HepG2 (cell line): ENCODE results near the gene KRT16. TPM values are rescaled to one million over a fixed set of nuclear protein-coding genes. Genes with fewer than 3 reads are reported as not detected.

Experiments used
- ATAC-seq: fragments of 200-7000 bp; cut with Tn5 transposase; 3 replicates; pipeline ENCODE4 v1.9.1; 2020; ENCODE audit warnings: mild to moderate bottlenecking, moderate library complexity
- BruUV-seq: library from RNA; stranded (reverse); fragments of 400-500 nt; replicated peaks from 2 replicates; lab custom pipeline; 2021; lab: Mats Ljungman, UMichigan
- CTCF ChIA-PET: fragments of 300-600 bp; formaldehyde crosslinking; extraction: SDS; loops from one replicate; lab custom pipeline; 2021; ENCODE audit warnings: low total read pairs, inconsistent platforms, low intra/inter-chr PET ratio; lab: Yijun Ruan, JAX
- POLR2A ChIA-PET: fragments of 350-600 bp; sonication (Branson Sonifier 250); formaldehyde crosslinking; loops from one replicate; lab custom pipeline; 2020; ENCODE audit warnings: antibody characterized with exemption, inconsistent platforms; lab: Yijun Ruan, JAX
- DNase-seq: peaks from one replicate; pipeline ENCODE4 v3.0.0-alpha.2; 2015; ENCODE audit warnings: low spot score
- FAIRE-seq: peaks from 3 replicates; lab custom pipeline; 2011; peaks lifted over from hg19 to GRCh38; lab: Jason Lieb, UNC
- H2AFZ ChIP-seq: one replicate; pipeline ENCODE4 v1.6.1; 2011; ENCODE audit warnings: low read length, inconsistent platforms
- H3K27ac ChIP-seq: fragments of 300-600 bp; 3 replicates; pipeline ENCODE4 v1.8.0; 2011; ENCODE audit warnings: mixed run types, mild to moderate bottlenecking, mixed read lengths, low read length, inconsistent platforms; ENCODE audit not compliant: insufficient read depth; ENCODE audit errors: extremely low read length
- H3K27me3 ChIP-seq, 2 experiments: fragments of 200-600 bp in 1 of 2; 2 replicates in 1 of 2; 3 replicates in 1 of 2; pipeline versions ENCODE4 v1.6.0 to v1.8.0; 2011; ENCODE audit warnings: low read length in 2 of 2, mild to moderate bottlenecking in 2 of 2, moderate library complexity in 2 of 2, inconsistent platforms in 1 of 2; ENCODE audit not compliant: insufficient read depth in 2 of 2, control insufficient read depth in 1 of 2
- H3K36me3 ChIP-seq, 2 experiments: fragments of 200-600 bp in 1 of 2; replicated peaks in 1 of 2; 2 replicates in 1 of 2; 3 replicates in 1 of 2; pipeline versions ENCODE4 v1.5.1 to v1.8.0; 2011; ENCODE audit warnings: low read length in 2 of 2, inconsistent platforms in 1 of 2; ENCODE audit not compliant: insufficient read depth in 2 of 2, control insufficient read depth in 1 of 2
- H3K4me1 ChIP-seq: 2 replicates; pipeline ENCODE4 v1.5.1; 2012; ENCODE audit warnings: low read length, inconsistent platforms; ENCODE audit not compliant: insufficient read depth
- H3K4me2 ChIP-seq: 2 replicates; pipeline ENCODE4 v1.6.0; 2011; ENCODE audit warnings: low read depth, low read length, inconsistent platforms
- H3K4me3 ChIP-seq, 3 experiments: fragments of 200-600 bp in 1 of 3; sonication (generic), shearing (Covaris generic) in 1 of 3; replicated peaks in 1 of 3; 2 replicates each; pipeline ENCODE4 v1.5.1; 2011 to 2016; ENCODE audit warnings: low read length in 3 of 3, inconsistent platforms in 2 of 3, low read depth in 2 of 3, mild to moderate bottlenecking in 2 of 3, control low read depth in 1 of 3, mixed read lengths in 1 of 3; ENCODE audit not compliant: insufficient read depth in 1 of 3
- H3K79me2 ChIP-seq: one replicate; pipeline ENCODE4 v1.6.1; 2011; ENCODE audit warnings: low read length, inconsistent platforms; ENCODE audit not compliant: insufficient read depth
- H3K9ac ChIP-seq: 2 replicates; pipeline ENCODE4 v1.6.0; 2011; ENCODE audit warnings: mild to moderate bottlenecking, low read depth, low read length, inconsistent platforms; ENCODE audit not compliant: insufficient read depth
- H3K9me3 ChIP-seq: 2 replicates; pipeline ENCODE4 v1.5.1; 2012; ENCODE audit warnings: mild to moderate bottlenecking, low read length
- H4K20me1 ChIP-seq: 2 replicates; pipeline ENCODE4 v1.6.0; 2011; ENCODE audit warnings: inconsistent platforms, mild to moderate bottlenecking, low read length, moderate library complexity; ENCODE audit not compliant: insufficient read depth
- ATF7 ChIP-seq, 2 experiments: fragments of 450-650 bp in 1 of 2; sonication (generic) in 1 of 2; formaldehyde crosslinking in 1 of 2; IDR thresholded peaks; 2 replicates each; pipeline versions ENCODE4 v1.4.0 to v1.6.1; 2016 to 2020; ENCODE audit warnings: antibody characterized with exemption in 1 of 2, mild to moderate bottlenecking in 1 of 2, missing genetic modification reagents in 1 of 2
- BHLHE40 ChIP-seq: IDR thresholded peaks from 2 replicates; pipeline ENCODE4 v1.6.1; 2011; ENCODE audit warnings: low read length, improper control_type of control experiment
- EP300 ChIP-seq, 3 experiments: sonication (generic) in 1 of 3; formaldehyde crosslinking in 1 of 3; IDR thresholded peaks; 2 replicates each; pipeline versions ENCODE4 v1.5.1 to v1.6.1; 2011 to 2020; ENCODE audit warnings: low read depth in 2 of 3, low read length in 2 of 3, borderline replicate concordance in 1 of 3, improper control_type of control experiment in 1 of 3, mild to moderate bottlenecking in 1 of 3, missing genetic modification reagents in 1 of 3, moderate library complexity in 1 of 3
- FOXP1 ChIP-seq, 2 experiments: fragments of 450-650 bp in 1 of 2; IDR thresholded peaks; 2 replicates each; pipeline ENCODE4 v1.6.1; 2017 to 2018; ENCODE audit warnings: antibody characterized with exemption in 1 of 2
- HOXA7 ChIP-seq: sonication (generic); formaldehyde crosslinking; IDR thresholded peaks from 2 replicates; pipeline ENCODE4 v1.8.1; 2022; ENCODE audit warnings: mild to moderate bottlenecking, missing genetic modification reagents, moderate library complexity
- NBN ChIP-seq: fragments of 450-650 bp; conservative IDR thresholded peaks from 2 replicates; pipeline ENCODE4 v1.6.1; 2017
- NFYB ChIP-seq: sonication (generic); formaldehyde crosslinking; IDR thresholded peaks from 2 replicates; pipeline ENCODE4 v1.4.0; 2020; ENCODE audit warnings: missing genetic modification reagents
- SRY ChIP-seq: sonication (generic); formaldehyde crosslinking; IDR thresholded peaks from 2 replicates; pipeline ENCODE4 v1.8.0; 2022; ENCODE audit warnings: mild to moderate bottlenecking, missing genetic modification reagents
- TMF1 ChIP-seq: sonication (generic); formaldehyde crosslinking; IDR thresholded peaks from 2 replicates; pipeline ENCODE4 v1.8.1; 2022; ENCODE audit warnings: low read depth, missing genetic modification reagents
- ZNF20 ChIP-seq: sonication (generic); formaldehyde crosslinking; IDR thresholded peaks from 2 replicates; pipeline ENCODE4 v1.4.0; 2020; ENCODE audit warnings: mild to moderate bottlenecking, moderate library complexity, missing genetic modification reagents
- ZNF207 ChIP-seq: fragments of 450-650 bp; IDR thresholded peaks from 2 replicates; pipeline ENCODE4 v1.6.1; 2016; ENCODE audit warnings: antibody characterized with exemption, borderline replicate concordance
- ZNF282 ChIP-seq: fragments of 450-650 bp; IDR thresholded peaks from 2 replicates; pipeline ENCODE4 v1.6.1; 2018; ENCODE audit not compliant: partially characterized antibody
- ZNF567 ChIP-seq: sonication (generic); formaldehyde crosslinking; IDR thresholded peaks from 2 replicates; pipeline ENCODE4 v1.8.1; 2023; ENCODE audit warnings: mild to moderate bottlenecking, missing genetic modification reagents, borderline replicate concordance
- WGBS: methylation state at CpG from one replicate; pipeline ENCODE4 v1.1.6; 2017; ENCODE audit warnings: low lambda C conversion rate; 5-methylcytosine and 5-hydroxymethylcytosine counted together
- in situ Hi-C: cut with HindIII; loops from 2 replicates; pipeline ENCODE4 v1.10.0; 2017; ENCODE audit warnings: low pct_unique_long_range_greater_than_20kb; ENCODE audit not compliant: extremely low pct_ligation_motif_present
- intact Hi-C: fragments of 100-400 bp; cut with micrococcal nuclease; formaldehyde crosslinking; loops from one replicate; pipeline ENCODE4 v1.10.0; 2022; ENCODE audit not compliant: unreplicated experiment
- polyA plus RNA-seq, 8 experiments: library from polyadenylated mRNA; depleted of rRNA in 3 of 8; stranded (reverse) in 7 of 8; unstranded in 1 of 8; fragments of >200 nt; fragmentation: Illumina TruSeq in 4 of 8; extraction: Trizol in 4 of 8; gene quantifications; 2 replicates each; pipeline versions ENCODE4 v1.2.1 to v1.2.3, GENCODE V29; 2011 to 2016; ENCODE audit warnings: low read depth in 4 of 8, missing spikeins in 1 of 8, mixed read lengths in 1 of 8; ENCODE audit not compliant: insufficient read depth in 1 of 8
- total RNA-seq, 5 experiments: library from RNA; depleted of rRNA; stranded (reverse); fragments of >200 nt; fragmentation: Illumina TruSeq; extraction: Trizol; gene quantifications; 2 replicates each; pipeline ENCODE4 v1.2.3, GENCODE V29; 2016; ENCODE audit warnings: low read depth in 1 of 5
- TF ChIP-seq, protein P1 (sequence below): sonication (generic); formaldehyde crosslinking; IDR thresholded peaks from 2 replicates; pipeline ENCODE4 v1.9.0; 2021; ENCODE audit warnings: mild to moderate bottlenecking, missing genetic modification reagents

Gene KRT16
- total and polyA plus RNA-seq, 2 of the 13 experiments (the other 11 are each of a cell fraction or from before 2014, with no cell fraction given): not detected

DNA sequence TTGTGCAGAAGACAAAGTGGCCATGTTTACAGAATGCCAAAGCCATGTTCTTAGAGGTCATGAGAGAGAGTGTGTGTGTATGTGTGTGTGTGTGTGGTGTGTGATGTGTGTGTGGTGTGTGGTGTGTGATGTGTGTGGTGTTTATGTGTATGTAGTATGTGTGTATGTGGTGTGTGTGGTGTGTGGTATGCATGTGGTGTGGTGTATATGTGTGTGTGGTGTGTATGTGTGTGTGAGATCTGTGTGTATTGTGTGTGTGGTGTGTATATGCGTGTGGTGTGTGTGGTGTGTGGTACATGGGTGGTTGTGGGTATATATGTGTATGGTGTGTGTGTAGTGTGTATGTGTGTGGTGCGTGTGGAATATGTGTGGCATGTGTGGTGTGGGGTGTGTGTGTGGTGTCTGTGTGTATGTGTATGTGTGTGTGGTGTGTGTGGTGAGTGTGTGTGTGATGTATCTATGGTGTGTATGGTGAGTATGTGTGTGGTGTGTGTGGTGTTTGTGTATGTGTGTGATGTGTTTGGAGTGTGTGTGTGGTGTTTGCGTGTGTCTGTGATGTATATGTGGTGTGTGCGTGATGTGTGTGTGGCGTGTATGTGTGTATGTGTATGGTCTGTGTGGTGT, 20.0 kb upstream of the KRT16 start:
- ChIA-PET POLR2A (no interaction called here), CTCF (no interaction called here)
- Histone ChIP-seq H4K20me1 (no peaks in the 10 kb centered on the region), H3K4me3 (no peak overlapping the region), H3K4me1 (peaks cover 19% of the 10 kb centered on the region), H3K4me2 (no peak overlapping the region), H3K27me3 (peaks cover 3 to 22% of the 10 kb centered on the region in 2 experiments; a peak in 3 of 5 replicates), H3K9ac (no peak overlapping the region), H3K27ac (no peak overlapping the region), H3K9me3 (no peaks in the 10 kb centered on the region), H2AFZ (no peak overlapping the region), H3K36me3 (no peaks in the 10 kb centered on the region), H3K79me2 (no peaks in the 10 kb centered on the region)
- peak; percentile 90 for FAIRE-seq
- intact Hi-C loops (no loop called here), in situ Hi-C loops (no loop called here)
- 58% methylated on average over 5 of the region's 5 CpGs for WGBS
- no TSS peak for BruUV-seq
- DNase-seq: no peak
- no peak for ATAC-seq
- TF ChIP-seq FOXP1 (IDR thresholded peaks at IDR 0.05) (peak; percentile 27; the same call in 1 of the 2 replicates), FOXP1 (CRISPR knock-in tag; IDR thresholded peaks at IDR 0.05) (no peak), SRY (no peak), HOXA7 (CRISPR knock-in tag) (0 out of 2 replicates have a peak, but pooled peaks have one; percentile 44), BHLHE40 (no peak), ZNF567 (CRISPR knock-in tag) (no peak), NBN (0 out of 2 replicates have a peak, but pooled peaks have one; percentile 73), EP300 (IDR thresholded peaks at IDR 0.05; ENCODE audit: low read depth in 2 of 2, low read length in 2 of 2) (no peak), EP300 (CRISPR knock-in tag; IDR thresholded peaks at IDR 0.05; ENCODE audit: borderline replicate concordance) (no peak), ZNF207 (0 out of 2 replicates have a peak, but pooled peaks have one; percentile 45), NFYB (CRISPR knock-in tag) (no peak), TMF1 (no peak), ATF7 (IDR thresholded peaks at IDR 0.05) (peak; percentile 6; the same call in 1 of the 2 replicates), ATF7 (CRISPR knock-in tag; IDR thresholded peaks at IDR 0.05) (no peak), ZNF282 (peak; percentile 36), ZNF20 (CRISPR knock-in tag) (no peak)
- TF ChIP-seq, protein P1, sequence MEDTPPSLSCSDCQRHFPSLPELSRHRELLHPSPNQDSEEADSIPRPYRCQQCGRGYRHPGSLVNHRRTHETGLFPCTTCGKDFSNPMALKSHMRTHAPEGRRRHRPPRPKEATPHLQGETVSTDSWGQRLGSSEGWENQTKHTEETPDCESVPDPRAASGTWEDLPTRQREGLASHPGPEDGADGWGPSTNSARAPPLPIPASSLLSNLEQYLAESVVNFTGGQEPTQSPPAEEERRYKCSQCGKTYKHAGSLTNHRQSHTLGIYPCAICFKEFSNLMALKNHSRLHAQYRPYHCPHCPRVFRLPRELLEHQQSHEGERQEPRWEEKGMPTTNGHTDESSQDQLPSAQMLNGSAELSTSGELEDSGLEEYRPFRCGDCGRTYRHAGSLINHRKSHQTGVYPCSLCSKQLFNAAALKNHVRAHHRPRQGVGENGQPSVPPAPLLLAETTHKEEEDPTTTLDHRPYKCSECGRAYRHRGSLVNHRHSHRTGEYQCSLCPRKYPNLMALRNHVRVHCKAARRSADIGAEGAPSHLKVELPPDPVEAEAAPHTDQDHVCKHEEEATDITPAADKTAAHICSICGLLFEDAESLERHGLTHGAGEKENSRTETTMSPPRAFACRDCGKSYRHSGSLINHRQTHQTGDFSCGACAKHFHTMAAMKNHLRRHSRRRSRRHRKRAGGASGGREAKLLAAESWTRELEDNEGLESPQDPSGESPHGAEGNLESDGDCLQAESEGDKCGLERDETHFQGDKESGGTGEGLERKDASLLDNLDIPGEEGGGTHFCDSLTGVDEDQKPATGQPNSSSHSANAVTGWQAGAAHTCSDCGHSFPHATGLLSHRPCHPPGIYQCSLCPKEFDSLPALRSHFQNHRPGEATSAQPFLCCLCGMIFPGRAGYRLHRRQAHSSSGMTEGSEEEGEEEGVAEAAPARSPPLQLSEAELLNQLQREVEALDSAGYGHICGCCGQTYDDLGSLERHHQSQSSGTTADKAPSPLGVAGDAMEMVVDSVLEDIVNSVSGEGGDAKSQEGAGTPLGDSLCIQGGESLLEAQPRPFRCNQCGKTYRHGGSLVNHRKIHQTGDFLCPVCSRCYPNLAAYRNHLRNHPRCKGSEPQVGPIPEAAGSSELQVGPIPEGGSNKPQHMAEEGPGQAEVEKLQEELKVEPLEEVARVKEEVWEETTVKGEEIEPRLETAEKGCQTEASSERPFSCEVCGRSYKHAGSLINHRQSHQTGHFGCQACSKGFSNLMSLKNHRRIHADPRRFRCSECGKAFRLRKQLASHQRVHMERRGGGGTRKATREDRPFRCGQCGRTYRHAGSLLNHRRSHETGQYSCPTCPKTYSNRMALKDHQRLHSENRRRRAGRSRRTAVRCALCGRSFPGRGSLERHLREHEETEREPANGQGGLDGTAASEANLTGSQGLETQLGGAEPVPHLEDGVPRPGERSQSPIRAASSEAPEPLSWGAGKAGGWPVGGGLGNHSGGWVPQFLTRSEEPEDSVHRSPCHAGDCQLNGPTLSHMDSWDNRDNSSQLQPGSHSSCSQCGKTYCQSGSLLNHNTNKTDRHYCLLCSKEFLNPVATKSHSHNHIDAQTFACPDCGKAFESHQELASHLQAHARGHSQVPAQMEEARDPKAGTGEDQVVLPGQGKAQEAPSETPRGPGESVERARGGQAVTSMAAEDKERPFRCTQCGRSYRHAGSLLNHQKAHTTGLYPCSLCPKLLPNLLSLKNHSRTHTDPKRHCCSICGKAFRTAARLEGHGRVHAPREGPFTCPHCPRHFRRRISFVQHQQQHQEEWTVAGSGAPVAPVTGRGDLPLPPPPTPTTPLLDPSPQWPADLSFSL (CRISPR knock-in tag): peak; percentile 71
